Measurements from ENCODE around the gene SERPINB6. TPM values are rescaled to one million over a fixed set of nuclear protein-coding genes. Genes with fewer than 3 reads are reported as not detected.
"Not testable (repeated sequence)": the region's sequence is repeated elsewhere in the genome, so short reads cannot be mapped to it uniquely, and the experiment has no call there.

The SERPINB6 gene
- total RNA-seq (2014; rRNA removed; shearing (Covaris generic)) = 90.0 and 93.5 TPM in 2 replicates
- polyA plus RNA-seq (2014; cell fraction: nucleus; rRNA removed) = 78.5 and 82.1 TPM in 2 replicates

GRCh38 chr6:2971420-2972218 lies at the start of gene SERPINB6:
TSS of gene SERPINB6 (minus strand) at chr6:2971567. CDS start at chr6:2959332, 12,235 bp downstream.
- peak; percentile 35 for DNase-seq (ENCODE audit: extremely low read depth, low read depth)

GRCh38 chr6:3019749-3020320 lies 48.5 kb upstream of the SERPINB6 start:
- no peak for DNase-seq (ENCODE audit: extremely low read depth, low read depth)

- DNase-seq (ENCODE audit: extremely low read depth, low read depth) = no peak
Observed at GRCh38 chr6:3019065-3019464, 47.7 kb upstream of the SERPINB6 start.

- no peak for DNase-seq (ENCODE audit: extremely low read depth, low read depth)
Observed at GRCh38 chr6:3017304-3017703, 45.9 kb upstream of the SERPINB6 start.

GRCh38 chr6:3016473-3017280 lies 45.3 kb upstream of the SERPINB6 start:
- no peak for DNase-seq (ENCODE audit: extremely low read depth, low read depth)

GRCh38 chr6:3015144-3015543 lies 43.8 kb upstream of the SERPINB6 start:
- DNase-seq (ENCODE audit: extremely low read depth, low read depth) = no peak

GRCh38 chr6:3014675-3015066 lies 43.3 kb upstream of the SERPINB6 start:
- no peak for DNase-seq (ENCODE audit: extremely low read depth, low read depth)

- DNase-seq (ENCODE audit: extremely low read depth, low read depth) = no peak
Observed at GRCh38 chr6:3013901-3014674, 42.7 kb upstream of the SERPINB6 start.

- DNase-seq (ENCODE audit: extremely low read depth, low read depth) = no peak
Observed at GRCh38 chr6:3013486-3013885, 42.1 kb upstream of the SERPINB6 start.

- no peak for DNase-seq (ENCODE audit: extremely low read depth, low read depth)
Observed at GRCh38 chr6:3011592-3011991, 40.2 kb upstream of the SERPINB6 start.

- no peak for DNase-seq (ENCODE audit: extremely low read depth, low read depth)
Observed at GRCh38 chr6:3011158-3011557, 39.8 kb upstream of the SERPINB6 start.

GRCh38 chr6:3009930-3010329 lies 38.6 kb upstream of the SERPINB6 start:
- DNase-seq (ENCODE audit: extremely low read depth, low read depth) = no peak

- not testable (repeated sequence) for DNase-seq (ENCODE audit: extremely low read depth, low read depth)
Observed at GRCh38 chr6:3008712-3009265, 37.4 kb upstream of the SERPINB6 start.

GRCh38 chr6:3007571-3007970 lies 36.2 kb upstream of the SERPINB6 start:
- no peak for DNase-seq (ENCODE audit: extremely low read depth, low read depth)

GRCh38 chr6:3006476-3006875 lies 35.1 kb upstream of the SERPINB6 start:
- DNase-seq (ENCODE audit: extremely low read depth, low read depth) = no peak

- DNase-seq (ENCODE audit: extremely low read depth, low read depth) = no peak
Observed at GRCh38 chr6:3005874-3006273, 34.5 kb upstream of the SERPINB6 start.

GRCh38 chr6:3005077-3005476 lies 33.7 kb upstream of the SERPINB6 start:
- no peak for DNase-seq (ENCODE audit: extremely low read depth, low read depth)

- not testable (repeated sequence) for DNase-seq (ENCODE audit: extremely low read depth, low read depth)
Observed at GRCh38 chr6:3003226-3003625, 31.9 kb upstream of the SERPINB6 start.

GRCh38 chr6:3001773-3002293 lies 30.5 kb upstream of the SERPINB6 start:
- peak; percentile 88 for DNase-seq (ENCODE audit: extremely low read depth, low read depth)

Data from NCI-H460 (cell line).